ENCODE data around the gene FNIP1. TPM values are rescaled to one million over a fixed set of nuclear protein-coding genes. Genes with fewer than 3 reads are reported as not detected.

Gene FNIP1
- total RNA-seq, 2 experiments from 2014 or later: 14.9 to 15.7 TPM

DNA sequence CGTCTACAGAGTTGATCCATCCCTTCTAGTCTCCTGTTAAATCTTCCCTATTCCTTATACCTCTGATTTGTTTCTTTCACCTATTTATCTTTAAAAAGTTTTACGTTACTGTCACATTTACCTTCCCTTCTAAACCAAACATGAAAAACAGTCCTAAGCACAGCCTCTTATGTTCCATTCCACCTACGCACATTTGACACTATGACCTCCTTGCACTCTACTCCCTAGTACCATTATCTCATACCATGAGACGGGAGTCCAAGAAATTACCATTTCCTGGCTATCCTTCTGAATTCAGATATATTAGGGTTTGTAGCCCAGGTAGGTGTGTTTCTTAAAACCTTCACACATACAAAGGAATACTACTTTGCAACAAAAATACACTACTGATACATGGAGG lies 25.1 kb downstream of the FNIP1 start:
- peaks cover 1% of the 10 kb centered on the region for H3K9me3 Mint-ChIP-seq
- peaks cover 15% of the 10 kb centered on the region for H3K4me1 Mint-ChIP-seq
- peaks cover 6% of the 10 kb centered on the region for H3K36me3 Mint-ChIP-seq
- no peak overlapping the region for H3K27ac Mint-ChIP-seq
- no peak for DNase-seq
- no peak overlapping the region for H3K4me3 Mint-ChIP-seq
- no peaks in the 10 kb centered on the region for H3K27me3 Mint-ChIP-seq

DNA sequence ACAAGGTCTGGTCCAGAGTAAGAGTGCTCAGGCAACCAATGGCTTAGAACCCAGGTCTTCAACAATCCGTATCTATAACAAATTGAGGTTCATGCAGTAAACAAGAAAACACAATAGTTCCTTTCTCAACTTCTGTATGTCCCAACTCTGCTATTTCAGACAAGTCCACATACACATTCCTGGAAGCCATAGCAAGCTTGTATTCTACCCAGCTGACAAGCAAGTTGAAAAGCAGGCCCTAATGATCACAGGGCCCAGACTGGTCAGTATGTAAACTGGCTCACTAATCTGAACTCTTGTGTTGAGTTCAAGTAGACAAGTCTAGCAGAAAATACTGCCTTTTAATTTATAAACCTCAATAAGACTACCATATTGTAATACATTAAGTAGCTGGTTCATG lies 26.9 kb downstream of the FNIP1 start:
- H3K4me3 Mint-ChIP-seq: no peak overlapping the region
- no peak for DNase-seq
- H3K36me3 Mint-ChIP-seq: peaks cover 15% of the 10 kb centered on the region
- no peaks in the 10 kb centered on the region for H3K27me3 Mint-ChIP-seq
- H3K27ac Mint-ChIP-seq: no peak overlapping the region
- H3K4me1 Mint-ChIP-seq: peaks cover 18% of the 10 kb centered on the region
- H3K9me3 Mint-ChIP-seq: peaks cover 1% of the 10 kb centered on the region

GRCh38 chr5:131769336-131769735 lies 27.5 kb downstream of the FNIP1 start:
- no peaks in the 10 kb centered on the region for H3K27me3 Mint-ChIP-seq
- H3K4me3 Mint-ChIP-seq: no peak overlapping the region
- H3K9me3 Mint-ChIP-seq: peaks cover 1% of the 10 kb centered on the region
- peaks cover 16% of the 10 kb centered on the region for H3K4me1 Mint-ChIP-seq
- DNase-seq: no peak
- H3K27ac Mint-ChIP-seq: no peak overlapping the region
- peaks cover 20% of the 10 kb centered on the region for H3K36me3 Mint-ChIP-seq

- Mint-ChIP-seq H3K9me3 (peaks cover 8% of the 10 kb centered on the region), H3K27me3 (no peaks in the 10 kb centered on the region), H3K4me1 (peaks cover 11% of the 10 kb centered on the region), H3K27ac (no peak overlapping the region), H3K4me3 (no peak overlapping the region), H3K36me3 (peaks cover 31% of the 10 kb centered on the region)
- DNase-seq: no peak
Observed at GRCh38 chr5:131767891-131768290, 28.9 kb downstream of the FNIP1 start.

GRCh38 chr5:131766689-131767088 lies 30.1 kb downstream of the FNIP1 start:
- no peaks in the 10 kb centered on the region for H3K27me3 Mint-ChIP-seq
- H3K4me1 Mint-ChIP-seq: peaks cover 14% of the 10 kb centered on the region
- no peak overlapping the region for H3K4me3 Mint-ChIP-seq
- peaks cover 39% of the 10 kb centered on the region for H3K36me3 Mint-ChIP-seq
- H3K27ac Mint-ChIP-seq: no peak overlapping the region
- no peak for DNase-seq
- H3K9me3 Mint-ChIP-seq: peaks cover 16% of the 10 kb centered on the region

GRCh38 chr5:131765261-131765660 lies 31.6 kb downstream of the FNIP1 start:
- H3K27ac Mint-ChIP-seq: no peak overlapping the region
- H3K9me3 Mint-ChIP-seq: peaks cover 21% of the 10 kb centered on the region
- H3K27me3 Mint-ChIP-seq: no peaks in the 10 kb centered on the region
- DNase-seq: no peak
- H3K4me3 Mint-ChIP-seq: no peak overlapping the region
- peaks cover 16% of the 10 kb centered on the region for H3K4me1 Mint-ChIP-seq
- peaks cover 43% of the 10 kb centered on the region for H3K36me3 Mint-ChIP-seq

- no peaks in the 10 kb centered on the region for H3K27me3 Mint-ChIP-seq
- peaks cover 23% of the 10 kb centered on the region for H3K9me3 Mint-ChIP-seq
- no peak overlapping the region for H3K4me3 Mint-ChIP-seq
- H3K36me3 Mint-ChIP-seq: peaks cover 44% of the 10 kb centered on the region
- H3K4me1 Mint-ChIP-seq: peaks cover 19% of the 10 kb centered on the region
- no peak for DNase-seq
- no peak overlapping the region for H3K27ac Mint-ChIP-seq
Observed at GRCh38 chr5:131763968-131764367, 32.8 kb downstream of the FNIP1 start.

DNA sequence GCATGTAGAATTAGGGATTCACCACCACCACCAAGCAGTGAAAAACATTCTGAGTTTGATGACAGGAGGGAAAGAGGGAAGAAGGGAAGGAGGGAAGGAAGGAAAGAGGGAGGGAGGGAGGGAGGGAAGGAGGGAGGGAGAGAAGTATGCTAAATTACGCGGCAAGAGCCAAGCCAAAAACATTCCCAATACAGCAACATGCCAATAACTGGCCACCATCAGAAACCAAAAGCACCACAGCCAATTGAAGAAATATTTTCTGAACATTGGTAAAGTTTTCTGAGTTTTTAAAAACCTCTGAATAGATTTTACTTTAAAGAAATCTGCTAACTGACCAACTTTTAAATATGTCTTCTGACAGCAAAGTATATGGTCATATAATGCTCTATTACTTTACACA lies 36.0 kb downstream of the FNIP1 start:
- DNase-seq: no peak
- peaks cover 21% of the 10 kb centered on the region for H3K4me1 Mint-ChIP-seq
- H3K27ac Mint-ChIP-seq: no peak overlapping the region
- no peaks in the 10 kb centered on the region for H3K27me3 Mint-ChIP-seq
- peaks cover 22% of the 10 kb centered on the region for H3K9me3 Mint-ChIP-seq
- H3K36me3 Mint-ChIP-seq: peaks cover 36% of the 10 kb centered on the region
- H3K4me3 Mint-ChIP-seq: no peak overlapping the region

DNA sequence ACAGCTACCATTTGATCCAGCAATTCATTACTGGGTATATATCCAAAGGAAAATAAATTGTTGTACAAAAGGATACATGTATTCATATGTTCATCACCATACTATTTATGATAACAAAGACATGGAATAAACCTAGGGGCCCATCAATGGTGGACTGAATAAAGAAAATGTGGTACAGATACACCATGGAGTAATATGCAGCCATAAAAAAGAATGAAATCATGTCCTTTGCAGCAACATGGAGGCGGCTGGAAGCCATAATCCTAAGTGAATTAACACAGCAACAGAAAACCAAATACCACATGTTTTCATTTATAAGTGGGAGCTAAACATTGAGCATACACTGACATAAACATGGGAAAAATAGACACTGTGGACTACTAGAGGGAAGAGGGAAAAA lies 37.1 kb downstream of the FNIP1 start:
- peaks cover 31% of the 10 kb centered on the region for H3K36me3 Mint-ChIP-seq
- H3K4me3 Mint-ChIP-seq: no peak overlapping the region
- H3K9me3 Mint-ChIP-seq: peaks cover 22% of the 10 kb centered on the region
- DNase-seq: no peak
- no peak overlapping the region for H3K27ac Mint-ChIP-seq
- no peaks in the 10 kb centered on the region for H3K27me3 Mint-ChIP-seq
- H3K4me1 Mint-ChIP-seq: peaks cover 23% of the 10 kb centered on the region

- H3K27ac Mint-ChIP-seq: no peak overlapping the region
Observed at GRCh38 chr5:131758520-131758900, 38.3 kb downstream of the FNIP1 start.

GRCh38 chr5:131757830-131758519 lies 38.8 kb downstream of the FNIP1 start:
- H3K9me3 Mint-ChIP-seq: peaks cover 17% of the 10 kb centered on the region
- H3K4me1 Mint-ChIP-seq: peaks cover 28% of the 10 kb centered on the region
- no peak overlapping the region for H3K4me3 Mint-ChIP-seq
- no peak for DNase-seq
- H3K27ac Mint-ChIP-seq: no peak overlapping the region
- H3K36me3 Mint-ChIP-seq: peaks cover 20% of the 10 kb centered on the region
- H3K27me3 Mint-ChIP-seq: no peaks in the 10 kb centered on the region

More at GRCh38 chr5:131758520-131758900, 38.3 kb downstream of the FNIP1 start:
- H3K27me3 Mint-ChIP-seq: no peaks in the 10 kb centered on the region
- no peak overlapping the region for H3K4me3 Mint-ChIP-seq
- H3K36me3 Mint-ChIP-seq: peaks cover 21% of the 10 kb centered on the region
- H3K4me1 Mint-ChIP-seq: peaks cover 26% of the 10 kb centered on the region
- peaks cover 17% of the 10 kb centered on the region for H3K9me3 Mint-ChIP-seq
- DNase-seq: no peak

GRCh38 chr5:131756942-131757341 lies 39.9 kb downstream of the FNIP1 start:
- Mint-ChIP-seq H3K27ac (no peak overlapping the region), H3K4me3 (no peak overlapping the region), H3K27me3 (no peaks in the 10 kb centered on the region), H3K4me1 (peaks cover 26% of the 10 kb centered on the region), H3K36me3 (peaks cover 14% of the 10 kb centered on the region), H3K9me3 (peaks cover 9% of the 10 kb centered on the region)
- no peak for DNase-seq

DNA sequence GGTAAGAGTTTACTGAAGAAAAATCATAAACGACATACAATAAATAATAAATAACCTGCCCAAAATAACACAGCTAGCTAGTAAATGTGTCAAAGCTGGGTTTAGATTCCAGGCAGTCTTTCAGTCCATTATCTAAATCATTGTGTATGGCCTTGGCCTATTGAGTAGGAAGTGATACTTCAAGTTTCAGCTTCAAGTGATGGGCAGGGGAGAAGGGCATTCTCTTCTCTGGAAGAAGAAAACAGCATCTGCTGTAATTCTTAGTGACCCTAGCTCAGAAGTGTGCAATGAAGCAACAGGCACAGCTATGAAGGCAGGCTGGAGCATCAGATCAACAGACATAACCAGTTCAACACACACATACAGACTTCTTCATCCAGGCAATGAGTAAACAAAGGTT lies 42.5 kb downstream of the FNIP1 start:
- no peak for DNase-seq
- Mint-ChIP-seq H3K27me3 (no peaks in the 10 kb centered on the region), H3K36me3 (peaks cover 9% of the 10 kb centered on the region), H3K4me3 (no peak overlapping the region), H3K4me1 (peaks cover 21% of the 10 kb centered on the region), H3K27ac (no peak overlapping the region), H3K9me3 (peaks cover 2% of the 10 kb centered on the region)

DNA sequence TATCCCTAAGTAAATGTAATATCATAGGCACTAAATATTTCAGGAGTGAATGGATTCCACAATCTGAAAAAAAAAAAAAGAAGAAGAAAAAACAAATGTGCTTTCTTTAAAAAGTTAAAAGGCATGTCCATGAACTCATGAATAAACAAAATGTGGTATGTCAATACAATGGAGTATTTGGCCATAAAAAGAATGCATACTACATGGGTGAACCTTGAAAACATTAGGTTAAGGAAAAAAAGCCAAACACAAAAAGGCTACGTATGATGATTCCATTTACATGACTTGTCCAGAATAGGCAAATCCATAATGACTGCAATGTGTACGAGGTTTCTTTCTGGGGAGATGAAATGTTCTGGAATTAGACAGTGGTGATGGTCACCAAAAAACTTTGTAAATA lies 45.3 kb downstream of the FNIP1 start:
- Mint-ChIP-seq H3K4me3 (no peak overlapping the region), H3K27ac (no peak overlapping the region), H3K36me3 (peaks cover 20% of the 10 kb centered on the region), H3K4me1 (peaks cover 27% of the 10 kb centered on the region), H3K27me3 (no peaks in the 10 kb centered on the region), H3K9me3 (peaks cover 6% of the 10 kb centered on the region)
- DNase-seq: no peak

- Mint-ChIP-seq H3K27me3 (no peaks in the 10 kb centered on the region), H3K4me3 (no peak overlapping the region), H3K27ac (no peak overlapping the region), H3K36me3 (peaks cover 24% of the 10 kb centered on the region), H3K9me3 (peaks cover 6% of the 10 kb centered on the region), H3K4me1 (peaks cover 33% of the 10 kb centered on the region)
- no peak for DNase-seq
Observed at GRCh38 chr5:131749723-131750470, 46.9 kb downstream of the FNIP1 start.

DNA sequence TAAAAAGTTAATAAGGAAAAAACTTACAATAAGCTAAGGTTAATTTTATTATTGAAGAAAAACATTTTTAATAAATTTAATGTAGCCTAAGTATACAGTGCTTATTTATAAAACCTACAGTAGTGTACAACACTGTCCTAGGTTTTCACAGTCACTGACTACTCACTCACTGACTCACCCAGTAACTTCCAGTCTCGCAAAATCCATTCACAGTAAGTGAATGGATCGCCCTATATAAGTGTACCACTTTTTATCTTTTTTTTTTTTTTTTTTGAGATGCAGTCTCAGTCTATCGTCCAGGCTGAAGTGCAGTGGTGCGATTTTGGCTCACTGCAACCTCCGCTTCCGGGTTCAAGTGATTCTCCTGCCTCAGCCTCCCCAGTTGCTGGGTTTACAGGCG lies 47.7 kb downstream of the FNIP1 start:
- peaks cover 27% of the 10 kb centered on the region for H3K36me3 Mint-ChIP-seq
- no peaks in the 10 kb centered on the region for H3K27me3 Mint-ChIP-seq
- H3K4me3 Mint-ChIP-seq: no peak overlapping the region
- H3K4me1 Mint-ChIP-seq: peaks cover 31% of the 10 kb centered on the region
- no peak overlapping the region for H3K27ac Mint-ChIP-seq
- H3K9me3 Mint-ChIP-seq: peaks cover 6% of the 10 kb centered on the region
- no peak for DNase-seq
